Upper lobe of right lung (tissue), 1 donor: Measurements from ENCODE around the gene RBM34. TPM values are rescaled to one million over a fixed set of nuclear protein-coding genes. Genes with fewer than 3 reads are reported as not detected.

Experiments
- ATAC-seq: fragments of 200-7000 bp; cut with Tn5 transposase; one replicate; pipeline ENCODE4 v1.9.1; 2020; ENCODE audit warnings: mild to moderate bottlenecking, moderate library complexity
- DNase-seq: peaks from one replicate; pipeline ENCODE4 v3.0.0-alpha.2; 2020
- H3K27ac ChIP-seq: fragments of 200-600 bp; one replicate; pipeline ENCODE4 v1.8.0; 2022
- H3K27me3 ChIP-seq: fragments of 200-600 bp; one replicate; pipeline ENCODE4 v1.8.0; 2022; ENCODE audit warnings: mild to moderate bottlenecking
- H3K36me3 ChIP-seq: fragments of 200-600 bp; one replicate; pipeline ENCODE4 v1.8.0; 2022
- H3K4me1 ChIP-seq: fragments of 200-600 bp; one replicate; pipeline ENCODE4 v1.8.0; 2022
- H3K4me3 ChIP-seq: fragments of 200-600 bp; one replicate; pipeline ENCODE4 v1.8.0; 2022; ENCODE audit warnings: mild to moderate bottlenecking
- H3K9me3 ChIP-seq: fragments of 200-600 bp; one replicate; pipeline ENCODE4 v1.8.0; 2022
- CTCF ChIP-seq: fragments of 200-600 bp; IDR thresholded peaks from one replicate; pipeline ENCODE4 v1.8.0; 2022; ENCODE audit warnings: antibody characterized with exemption
- intact Hi-C: fragments of 100-400 bp; cut with DNase I; formaldehyde crosslinking; loops from one replicate; pipeline ENCODE4 v1.11.0; 2022
- total RNA-seq: library from RNA; stranded (reverse); fragmentation: NEBNext Ultra II Directional; extraction: Animal tissue kit (Norgen Biotek cat#: 25700); gene quantifications from one replicate; pipeline ENCODE4 v1.2.1, GENCODE V29; 2021
- donor health status: DM: no; HTN: yes; CAD: no; lungs with severe emphysema.

RBM34 gene
- total RNA-seq, 1 donor from 2014 or later, result 60.5 TPM

GRCh38 chr1:235124111-235124510 is 36.9 kb downstream of the RBM34 start:
- peaks cover 37% of the 10 kb centered on the region for H3K36me3 ChIP-seq
- no peak for ATAC-seq
- no peak overlapping the region for H3K4me3 ChIP-seq
- H3K27ac ChIP-seq, result no peak overlapping the region
- peaks cover 17% of the 10 kb centered on the region for H3K4me1 ChIP-seq
- no peak for TF ChIP-seq CTCF
- intact Hi-C loops, result no loop called here
- no peak for DNase-seq
- no peaks in the 10 kb centered on the region for H3K27me3 ChIP-seq
- no peaks in the 10 kb centered on the region for H3K9me3 ChIP-seq

- no peaks in the 10 kb centered on the region for H3K9me3 ChIP-seq
- no peak for TF ChIP-seq CTCF
- peaks cover 13% of the 10 kb centered on the region for H3K4me1 ChIP-seq
- no peak overlapping the region for H3K4me3 ChIP-seq
- no peak overlapping the region for H3K27ac ChIP-seq
- ATAC-seq (no peak), DNase-seq (no peak)
- no peaks in the 10 kb centered on the region for H3K27me3 ChIP-seq
- peaks cover 54% of the 10 kb centered on the region for H3K36me3 ChIP-seq
- intact Hi-C loops, result no loop called here
These were observed 38.7 kb downstream of the RBM34 start for GRCh38 chr1:235122348-235122747.

DNA sequence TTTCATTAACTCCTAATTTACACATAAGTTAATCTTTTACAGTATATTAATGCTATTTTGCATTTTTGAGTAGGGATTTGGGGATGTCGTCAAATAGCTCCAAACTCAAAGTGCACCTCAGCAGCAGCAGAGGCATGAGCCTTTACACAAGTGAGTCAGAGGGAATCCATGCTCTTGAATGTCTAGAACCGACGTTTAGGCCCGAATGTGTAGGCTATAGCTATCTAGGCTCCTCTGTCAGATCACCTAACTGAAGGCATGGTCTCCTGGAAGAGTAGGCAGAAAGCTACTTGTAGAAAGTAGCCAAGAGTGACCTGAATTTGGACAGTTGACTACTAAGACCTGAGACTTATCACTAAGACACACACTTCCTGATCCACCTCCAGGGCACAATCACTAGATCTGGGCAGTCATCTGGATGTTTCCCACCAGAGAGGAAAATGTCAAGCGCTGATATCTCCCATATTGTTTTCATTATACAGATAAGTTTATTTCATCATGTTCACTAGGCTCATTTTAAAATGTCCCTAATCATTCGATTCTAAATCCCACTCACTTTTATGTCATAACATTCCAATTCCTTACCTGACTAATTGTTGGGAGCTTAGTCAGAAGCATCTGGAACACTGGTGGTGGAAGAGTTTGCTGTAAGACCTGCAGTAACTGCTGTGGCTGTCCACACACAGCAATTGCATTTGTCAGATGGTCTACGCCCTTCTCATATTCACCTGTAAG is 47.7 kb downstream of the RBM34 start:
- intact Hi-C loops, result no loop called here
- no peak overlapping the region for H3K4me3 ChIP-seq
- TF ChIP-seq CTCF, result no peak
- H3K36me3 ChIP-seq, result peaks cover 95% of the 10 kb centered on the region
- ATAC-seq (no peak), DNase-seq (no peak)
- no peaks in the 10 kb centered on the region for H3K4me1 ChIP-seq
- no peak overlapping the region for H3K27ac ChIP-seq
- H3K9me3 ChIP-seq, result no peaks in the 10 kb centered on the region
- no peaks in the 10 kb centered on the region for H3K27me3 ChIP-seq

- Histone ChIP-seq H3K27ac (no peak overlapping the region), H3K36me3 (peaks cover 91% of the 10 kb centered on the region), H3K27me3 (no peaks in the 10 kb centered on the region), H3K4me1 (no peaks in the 10 kb centered on the region), H3K4me3 (no peak overlapping the region), H3K9me3 (no peaks in the 10 kb centered on the region)
- intact Hi-C loops, result no loop called here
- no peak for TF ChIP-seq CTCF
- DNase-seq (no peak), ATAC-seq (no peak)
These were observed 48.5 kb downstream of the RBM34 start for GRCh38 chr1:235112297-235113182.

GRCh38 chr1:235111107-235111506 is 49.9 kb downstream of the RBM34 start:
- DNase-seq (no peak), ATAC-seq (no peak)
- no peaks in the 10 kb centered on the region for H3K4me1 ChIP-seq
- no peaks in the 10 kb centered on the region for H3K27me3 ChIP-seq
- H3K9me3 ChIP-seq, result no peaks in the 10 kb centered on the region
- H3K27ac ChIP-seq, result no peak overlapping the region
- no peak for TF ChIP-seq CTCF
- intact Hi-C loops, result no loop called here
- H3K4me3 ChIP-seq, result no peak overlapping the region
- H3K36me3 ChIP-seq, result peaks cover 80% of the 10 kb centered on the region
